HTERT RPE-1 (cell line): ENCODE results near the gene P2RY1.
"Not testable (repeated sequence)": the region's sequence is repeated elsewhere in the genome, so short reads cannot be mapped to it uniquely, and the experiment has no call there.

Experiments
- in situ Hi-C: fragments of 300-500 bp; cut with MboI; formaldehyde crosslinking; loops from 4 replicates; pipeline ENCODE4 v1.14.3; 2020; ENCODE audit warnings: low sequenced_read_pairs

The P2RY1 gene

DNA sequence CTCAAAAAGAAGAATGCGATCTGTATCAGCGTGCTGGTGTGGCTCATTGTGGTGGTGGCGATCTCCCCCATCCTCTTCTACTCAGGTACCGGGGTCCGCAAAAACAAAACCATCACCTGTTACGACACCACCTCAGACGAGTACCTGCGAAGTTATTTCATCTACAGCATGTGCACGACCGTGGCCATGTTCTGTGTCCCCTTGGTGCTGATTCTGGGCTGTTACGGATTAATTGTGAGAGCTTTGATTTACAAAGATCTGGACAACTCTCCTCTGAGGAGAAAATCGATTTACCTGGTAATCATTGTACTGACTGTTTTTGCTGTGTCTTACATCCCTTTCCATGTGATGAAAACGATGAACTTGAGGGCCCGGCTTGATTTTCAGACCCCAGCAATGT is 1.3 kb downstream of the P2RY1 start:
- in situ Hi-C loops = no loop called here

DNA sequence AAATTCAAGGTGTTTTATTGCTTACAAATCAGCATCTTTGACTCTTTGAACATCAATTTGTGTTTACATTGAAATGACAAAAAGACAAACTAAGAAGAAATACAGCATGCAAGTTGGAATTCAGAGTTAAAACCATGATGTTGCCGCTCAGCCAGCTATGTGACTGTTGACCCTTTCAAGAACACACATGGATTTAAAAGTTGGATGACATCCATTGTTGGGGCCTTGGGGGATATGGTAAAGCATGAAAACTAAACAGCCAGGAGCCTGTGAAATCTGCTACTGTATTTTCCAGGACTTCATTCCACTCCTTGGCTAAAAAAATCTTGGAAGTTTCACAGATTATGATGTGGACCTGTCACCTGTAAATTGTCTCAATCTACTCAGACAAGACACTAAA is 4.6 kb downstream of the P2RY1 start:
- in situ Hi-C loops = no loop called here

DNA sequence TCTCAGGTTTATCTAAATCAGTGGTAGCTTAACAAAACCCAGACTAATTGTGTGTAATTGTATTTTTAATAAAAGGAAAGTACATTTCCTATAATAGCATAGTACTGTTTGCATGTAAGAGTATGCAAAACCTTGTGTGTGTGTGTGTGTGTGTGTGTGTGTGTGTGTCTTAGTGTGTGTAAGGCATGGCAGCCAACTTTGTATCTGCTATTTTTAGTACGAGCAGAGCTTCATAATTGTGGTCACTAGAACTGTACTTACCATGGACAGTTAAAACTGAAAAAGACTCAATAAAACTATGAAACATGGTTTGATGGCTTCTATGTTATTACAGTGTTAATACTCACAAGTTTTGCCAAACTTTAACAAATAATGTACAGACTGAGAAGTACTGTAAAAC is 6.2 kb downstream of the P2RY1 start:
- in situ Hi-C loops = no loop called here

DNA sequence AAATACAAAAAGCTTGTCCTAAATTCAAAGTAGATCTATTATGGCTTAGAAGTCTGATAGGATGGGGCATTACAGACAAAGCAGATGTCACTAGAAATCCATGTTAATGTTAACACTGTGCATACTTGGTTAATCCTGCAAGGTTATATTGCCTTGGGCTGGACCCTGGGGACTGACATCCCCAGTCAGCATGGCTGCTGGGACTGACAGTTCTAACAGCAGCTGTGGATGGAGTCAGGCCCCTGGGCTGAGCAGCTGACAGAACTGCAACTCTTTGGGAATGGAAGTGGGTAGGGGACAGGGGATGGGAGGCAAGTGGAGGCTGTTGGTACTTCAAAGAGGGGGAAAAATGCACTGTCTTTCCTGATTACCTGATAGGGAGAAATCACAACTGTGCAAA is 7.5 kb downstream of the P2RY1 start:
- in situ Hi-C loops = no loop called here

DNA sequence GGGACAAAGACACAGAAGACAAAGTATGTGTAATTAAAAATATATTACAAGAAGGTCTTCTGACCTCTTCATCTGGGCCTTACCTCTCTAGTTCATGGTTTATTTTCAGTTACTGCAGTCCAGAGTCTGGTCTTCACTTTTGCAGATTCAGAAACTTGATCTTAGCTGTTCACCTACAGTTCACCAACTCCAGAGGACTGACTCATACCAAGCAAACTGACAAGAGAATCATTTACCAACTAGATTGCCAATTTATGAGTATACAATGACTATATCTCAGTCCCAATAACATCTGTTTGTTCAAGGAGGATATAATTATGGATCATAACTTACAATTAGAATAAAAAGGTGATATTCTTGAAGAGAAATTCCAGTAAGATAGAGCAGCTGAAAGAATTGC is 9.0 kb downstream of the P2RY1 start:
- in situ Hi-C loops = no loop called here

DNA sequence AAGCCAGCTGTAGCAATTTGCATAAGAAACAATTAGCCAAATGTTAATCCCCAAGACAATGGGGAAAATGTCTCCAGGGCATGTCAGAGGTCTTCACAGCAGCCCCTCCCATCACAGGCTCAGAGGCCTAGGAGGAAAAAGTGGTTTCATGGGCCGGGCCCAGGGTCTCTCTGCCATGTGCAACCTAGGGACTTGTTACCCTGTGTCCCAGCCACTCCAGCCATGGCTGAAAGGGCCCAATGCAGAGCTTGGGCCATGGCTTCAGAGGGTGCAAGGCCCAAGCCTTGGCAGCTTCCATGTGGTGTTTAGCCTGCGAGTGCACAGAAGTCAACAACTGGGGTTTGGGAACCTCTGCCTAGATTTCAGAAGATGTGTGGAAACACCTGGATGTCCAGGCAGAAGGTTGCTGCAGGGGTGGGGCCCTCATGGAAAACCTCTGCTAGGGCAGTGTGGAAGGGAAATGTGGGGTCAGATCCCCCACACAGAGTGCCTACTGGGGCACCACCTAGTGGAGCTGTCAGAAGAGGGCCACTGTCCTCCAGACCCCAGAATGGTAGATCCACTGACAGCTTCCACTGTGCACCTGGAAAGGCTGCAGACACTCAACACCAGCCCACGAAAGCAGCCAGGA is 11.8 kb downstream of the P2RY1 start:
- in situ Hi-C loops = not testable (repeated sequence)

DNA sequence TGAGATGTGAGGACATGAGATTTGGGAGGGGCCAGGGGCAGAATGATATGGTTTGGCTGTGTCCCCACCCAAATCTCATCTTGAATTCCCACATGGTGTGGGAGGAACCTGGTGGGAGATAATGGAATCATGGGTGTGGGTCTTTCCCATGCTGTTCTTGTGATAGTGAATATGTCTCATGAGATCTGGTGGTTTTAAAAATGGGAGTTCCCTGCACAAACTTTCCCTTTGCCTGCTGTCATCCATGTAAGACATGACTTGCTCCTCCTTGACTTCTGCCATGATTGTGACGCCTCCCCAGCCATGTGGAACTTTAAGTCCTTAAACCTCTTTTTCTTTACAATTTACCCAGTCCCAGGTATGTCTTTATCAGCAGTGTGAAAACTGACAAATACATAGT is 12.7 kb downstream of the P2RY1 start:
- in situ Hi-C loops = not testable (repeated sequence)

DNA sequence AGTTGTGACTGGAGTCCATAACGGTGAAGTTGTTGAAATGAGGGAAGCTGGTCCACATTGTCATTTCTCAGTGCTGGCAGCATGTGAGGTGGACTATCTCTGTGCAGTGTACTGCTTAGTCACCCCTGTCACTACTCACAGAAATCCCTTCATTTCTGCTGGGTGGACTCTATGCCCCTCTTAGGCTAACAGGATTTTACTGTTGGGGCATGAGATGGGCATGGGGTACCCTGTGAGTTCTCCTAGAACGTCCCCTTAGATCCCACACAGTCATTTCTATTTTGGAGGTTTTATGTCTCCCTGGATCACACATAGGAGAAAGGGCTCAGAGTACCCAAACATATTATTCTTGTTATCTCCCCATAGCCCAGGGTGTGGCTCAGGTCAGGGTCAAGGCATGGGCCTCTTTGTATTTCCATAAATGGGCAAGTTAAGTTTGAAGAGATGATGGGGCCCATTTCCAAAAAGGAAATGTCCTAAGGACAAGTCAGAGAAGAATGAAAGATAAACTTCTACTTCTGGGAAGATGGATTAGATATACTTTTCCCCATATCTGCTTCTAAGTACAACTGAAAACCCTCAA is 15.2 kb downstream of the P2RY1 start:
- in situ Hi-C loops = no loop called here

DNA sequence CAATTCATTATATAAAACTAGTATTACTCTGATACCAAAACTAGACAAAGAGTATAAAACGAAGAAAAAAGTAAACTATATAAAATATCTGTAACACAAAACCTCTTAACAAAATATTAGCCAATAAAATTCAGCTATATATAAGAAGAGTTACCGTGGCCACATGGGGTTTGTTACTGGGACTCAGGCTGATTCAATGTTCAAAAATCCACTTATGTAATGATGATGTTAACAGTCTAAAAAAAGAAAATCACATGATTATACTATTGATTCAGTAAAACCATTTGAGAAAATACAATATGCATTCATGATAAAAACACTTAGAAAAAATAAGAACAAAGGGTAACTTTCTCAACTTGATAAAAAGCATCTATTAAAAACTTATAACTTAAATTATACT is 18.3 kb downstream of the P2RY1 start:
- in situ Hi-C loops = no loop called here

DNA sequence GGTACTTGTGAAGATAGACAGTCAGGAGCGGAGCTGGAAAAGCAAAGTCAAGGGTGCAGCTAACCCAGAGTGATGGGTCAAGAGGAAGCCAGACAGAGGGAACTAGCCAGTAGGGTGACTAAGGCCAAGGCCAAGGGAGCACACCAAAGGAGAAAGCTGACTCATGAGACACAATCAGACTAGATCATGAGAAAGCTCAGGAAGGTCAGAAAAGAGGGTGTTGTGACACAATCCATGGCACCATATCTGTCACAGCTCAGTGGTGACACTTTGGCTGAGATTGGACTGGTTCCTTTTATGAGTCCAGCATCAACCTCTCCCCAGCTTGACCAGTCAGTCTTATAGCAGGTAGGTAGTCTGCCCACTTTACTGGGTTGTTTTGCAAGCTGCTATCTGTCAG is 22.2 kb downstream of the P2RY1 start:
- in situ Hi-C loops = no loop called here

DNA sequence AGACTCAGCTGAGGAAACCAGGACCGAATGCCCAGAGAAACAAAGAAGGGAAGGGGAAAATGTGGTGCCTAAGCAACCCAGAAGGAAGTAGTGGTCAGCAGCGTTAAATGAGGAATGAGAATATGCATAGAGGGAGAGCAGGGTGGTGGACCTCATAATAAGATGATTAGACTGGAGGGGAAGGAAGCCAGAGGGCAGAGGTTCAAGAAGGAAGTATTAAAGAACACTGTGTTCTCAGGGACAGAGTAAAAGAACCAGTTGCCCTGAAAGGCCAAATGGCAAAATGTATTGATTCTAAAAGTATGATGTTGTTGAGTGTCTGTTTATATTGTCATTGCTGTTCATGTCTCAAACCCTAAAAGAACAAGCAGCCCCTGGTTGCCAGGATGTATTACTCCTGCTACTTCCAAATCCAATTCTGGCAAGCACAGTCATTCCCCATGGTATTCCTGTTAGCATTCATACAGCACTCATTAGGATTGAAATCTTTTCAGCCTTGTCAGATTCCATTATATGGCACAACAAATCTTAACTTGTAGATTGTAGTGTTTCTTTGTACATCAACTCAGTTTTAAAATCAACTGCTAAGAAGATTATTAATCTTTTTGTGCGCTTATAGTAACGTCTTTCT is 23.4 kb downstream of the P2RY1 start:
- in situ Hi-C loops = no loop called here

DNA sequence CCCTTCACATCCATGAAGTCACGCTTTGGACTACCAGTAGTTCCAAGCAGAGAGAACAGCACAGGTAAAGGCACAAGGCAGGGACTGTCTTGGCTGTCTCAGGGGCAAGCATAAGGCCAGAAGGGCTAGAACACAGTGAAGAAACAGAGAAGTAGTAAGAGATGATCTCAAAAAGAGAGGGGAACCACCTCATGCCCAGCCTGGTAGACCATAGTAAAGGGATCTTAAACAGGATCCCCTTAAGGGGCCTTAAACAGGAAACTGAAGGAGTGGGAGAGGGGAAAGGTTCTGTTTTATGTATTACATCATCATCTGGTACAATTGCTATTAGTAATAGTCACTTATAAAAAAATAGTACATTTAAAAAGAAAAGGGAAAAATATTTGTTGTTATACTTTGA is 25.8 kb downstream of the P2RY1 start:
- in situ Hi-C loops = no loop called here

DNA sequence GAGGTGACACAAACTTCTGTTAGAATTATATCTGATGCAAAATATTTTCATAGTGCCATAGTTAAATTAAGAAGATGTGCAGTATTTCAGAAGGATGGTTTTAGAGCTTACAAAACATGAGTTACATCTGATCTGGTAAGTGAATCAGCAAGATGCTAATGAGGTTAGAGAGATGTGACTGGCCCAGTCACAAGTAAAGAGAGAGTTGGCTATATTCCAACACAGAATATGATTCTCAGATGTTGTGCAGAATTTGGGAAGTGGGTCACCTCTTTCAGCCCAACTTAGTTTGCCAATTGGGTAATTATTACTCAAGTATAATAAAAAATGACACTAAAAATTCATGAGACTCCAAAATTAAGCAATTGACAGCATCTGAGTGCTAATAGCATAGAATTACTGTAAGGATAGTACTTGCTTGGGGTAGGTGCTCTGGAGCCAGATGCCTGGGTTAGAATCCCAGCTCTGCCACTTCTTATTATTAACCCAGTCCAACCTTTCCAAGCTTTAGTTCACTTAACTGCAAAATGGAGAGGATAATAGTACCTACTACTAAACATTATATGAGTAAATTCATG is 30.8 kb downstream of the P2RY1 start:
- in situ Hi-C loops = no loop called here

DNA sequence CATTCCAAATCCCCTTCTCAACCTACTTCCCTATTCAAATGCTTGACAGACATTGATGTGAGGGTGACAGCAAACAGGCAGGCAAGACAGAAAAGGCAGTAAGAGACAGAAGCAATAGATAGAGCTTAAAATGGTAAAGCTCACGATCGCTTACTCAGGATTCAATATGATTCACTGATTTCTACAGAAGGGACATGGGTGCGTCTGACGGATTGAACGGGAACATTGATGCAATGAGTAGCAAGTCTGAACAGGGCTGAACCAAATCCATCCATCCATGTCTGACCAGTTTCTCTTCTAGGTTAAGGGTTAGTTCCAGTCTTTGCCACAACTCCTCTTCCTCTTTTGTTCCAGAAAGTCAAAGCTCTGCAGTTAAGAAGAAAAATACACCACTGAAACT is 35.1 kb downstream of the P2RY1 start:
- in situ Hi-C loops = no loop called here

DNA sequence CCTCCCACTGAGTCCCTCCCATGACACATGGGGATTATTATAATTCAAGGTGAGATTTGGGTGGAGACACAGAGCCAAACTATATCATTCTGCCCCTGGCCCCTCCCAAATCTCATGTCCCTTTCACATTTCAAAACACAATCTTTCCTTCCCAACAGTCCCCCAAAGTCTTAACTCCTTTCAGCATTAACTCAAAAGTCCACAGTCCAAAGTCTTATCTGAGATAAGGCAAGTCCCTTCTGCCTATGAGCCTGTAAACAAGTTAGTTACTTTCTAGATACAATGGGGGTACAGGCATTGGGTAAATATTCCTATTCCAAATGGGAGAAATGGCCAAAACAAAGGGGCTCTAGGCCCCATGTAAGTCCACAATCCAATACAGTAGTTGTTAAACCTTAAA is 38.4 kb downstream of the P2RY1 start:
- in situ Hi-C loops = not testable (repeated sequence)

DNA sequence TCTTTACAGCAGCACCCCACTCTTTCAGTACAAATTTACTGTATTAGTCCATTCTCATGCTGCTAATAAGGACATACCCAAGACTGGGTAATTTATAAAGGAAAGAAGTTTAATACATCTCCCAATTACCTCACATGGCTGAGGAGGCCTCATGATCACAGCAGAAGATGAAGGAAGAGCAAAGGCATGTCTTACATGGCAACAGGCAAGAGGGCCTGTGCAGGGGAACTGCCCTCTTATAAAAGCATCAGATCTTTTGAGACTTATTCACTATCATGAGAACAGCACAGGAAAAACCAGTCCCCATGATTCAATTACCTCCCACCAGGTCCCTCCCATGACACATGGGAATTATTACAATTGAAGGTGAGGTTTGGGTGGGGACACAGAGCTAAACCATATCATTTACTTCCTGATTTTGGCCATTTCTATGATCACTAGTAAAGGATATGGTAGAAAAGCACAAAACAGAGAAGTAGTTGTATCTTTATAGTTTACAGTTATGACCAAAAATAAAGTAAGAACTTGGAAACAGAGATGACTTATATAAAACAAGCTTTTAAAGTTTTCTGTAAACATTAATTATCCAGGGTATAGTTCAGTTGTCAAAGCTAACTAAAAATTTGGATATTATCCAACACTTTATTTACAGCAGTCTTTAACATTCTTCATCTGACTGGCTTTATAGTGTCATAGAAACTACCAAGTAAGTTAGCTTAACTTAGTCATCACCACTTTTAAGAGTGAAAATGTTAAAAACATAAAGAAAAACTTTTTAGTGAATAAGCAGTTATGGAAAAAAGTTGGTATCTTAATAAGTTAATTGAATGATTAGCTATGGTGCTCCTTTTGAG is 40.2 kb downstream of the P2RY1 start:
- in situ Hi-C loops = no loop called here

DNA sequence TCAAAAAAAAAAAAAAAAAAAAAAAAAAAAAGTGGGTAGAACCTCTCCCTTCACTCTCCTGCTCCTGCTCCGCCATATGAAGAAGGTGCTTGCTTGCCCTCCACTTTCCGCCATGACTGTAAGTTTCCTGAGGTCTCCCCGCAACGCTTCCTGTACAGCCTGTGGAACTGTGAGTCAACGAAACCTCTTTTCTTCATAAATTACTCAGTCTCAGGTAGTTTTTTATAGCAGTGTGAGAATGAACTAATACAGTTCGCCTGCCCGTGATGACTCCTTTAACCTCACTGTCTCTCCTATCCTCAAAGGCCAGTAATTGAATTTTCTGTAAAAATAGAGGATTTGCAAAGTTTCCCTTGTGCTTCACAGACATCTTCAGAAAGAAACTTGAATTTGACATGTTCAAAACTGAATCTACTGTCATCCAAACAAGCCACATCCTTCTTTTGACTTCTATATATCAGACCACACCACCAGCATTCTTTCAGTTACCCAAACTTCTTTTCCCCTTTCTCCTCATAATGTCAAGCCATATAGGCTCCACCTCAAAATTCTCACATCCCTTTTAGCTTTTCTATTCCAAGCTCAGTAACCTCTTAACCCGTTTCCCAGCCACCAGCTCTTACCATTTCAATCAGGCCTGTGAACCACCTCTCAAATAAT is 44.3 kb downstream of the P2RY1 start:
- in situ Hi-C loops = no loop called here

DNA sequence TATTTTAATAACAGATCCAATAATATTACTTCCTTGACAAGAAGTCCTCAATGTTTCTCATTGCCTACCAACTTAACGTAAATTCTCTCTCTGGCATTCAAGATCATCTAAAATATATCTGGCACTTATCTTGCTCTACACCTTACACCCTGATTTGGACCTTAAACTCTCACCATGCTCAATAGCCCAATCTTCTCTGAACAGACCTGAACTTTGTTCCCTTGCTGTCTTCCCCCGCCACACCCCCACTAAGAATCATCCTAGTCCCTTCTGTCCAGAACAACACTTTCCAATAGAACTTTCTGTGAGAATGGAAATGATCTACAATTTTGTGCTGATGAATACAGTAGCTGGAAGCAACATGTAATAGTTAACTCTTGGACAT is 44.9 kb downstream of the P2RY1 start:
- in situ Hi-C loops = no loop called here

DNA sequence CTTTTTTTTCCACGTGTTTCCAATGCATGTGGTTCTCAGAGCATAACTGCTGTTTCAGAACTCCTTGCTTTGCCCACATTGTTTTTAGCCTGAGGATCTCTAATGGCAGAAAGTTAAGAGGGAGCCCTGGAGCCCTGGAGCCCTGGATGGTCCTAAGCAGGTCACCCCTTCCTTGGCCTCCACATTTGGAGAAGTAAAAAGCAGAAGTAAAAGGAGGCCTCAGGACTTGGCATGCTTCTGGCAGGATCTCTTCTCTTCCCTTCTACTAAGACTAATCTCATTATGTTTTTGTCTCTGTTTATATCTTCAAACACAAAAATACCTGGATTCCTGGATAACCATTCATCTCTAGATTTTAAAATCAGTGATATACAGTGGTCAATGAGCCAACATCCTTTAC is 50.1 kb downstream of the P2RY1 start:
- in situ Hi-C loops = no loop called here
